Measurements from ENCODE around the gene ZNF622.
"Not testable (repeated sequence)": the region's sequence is repeated elsewhere in the genome, so short reads cannot be mapped to it uniquely, and the experiment has no call there.

The ZNF622 gene

DNA sequence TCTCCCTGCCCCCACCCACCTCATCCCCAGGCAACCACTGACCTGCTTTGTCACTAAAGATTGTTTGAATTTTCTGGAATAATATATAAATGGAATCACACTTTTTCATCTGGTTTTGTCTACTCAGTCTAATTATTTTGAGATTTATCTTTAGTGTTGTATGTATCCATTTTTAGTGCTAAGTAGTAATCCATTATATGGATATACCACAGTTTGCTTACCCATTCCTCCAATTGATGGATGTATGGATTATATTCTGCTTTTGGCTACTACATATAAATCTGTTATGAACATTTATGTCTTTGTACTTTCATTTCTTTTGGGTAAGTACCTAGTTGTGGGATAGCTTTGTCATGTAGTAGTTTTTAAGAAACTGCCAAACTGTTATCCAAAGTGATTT lies 14.5 kb upstream of the ZNF622 start:
- DNase-seq: no peak

DNA sequence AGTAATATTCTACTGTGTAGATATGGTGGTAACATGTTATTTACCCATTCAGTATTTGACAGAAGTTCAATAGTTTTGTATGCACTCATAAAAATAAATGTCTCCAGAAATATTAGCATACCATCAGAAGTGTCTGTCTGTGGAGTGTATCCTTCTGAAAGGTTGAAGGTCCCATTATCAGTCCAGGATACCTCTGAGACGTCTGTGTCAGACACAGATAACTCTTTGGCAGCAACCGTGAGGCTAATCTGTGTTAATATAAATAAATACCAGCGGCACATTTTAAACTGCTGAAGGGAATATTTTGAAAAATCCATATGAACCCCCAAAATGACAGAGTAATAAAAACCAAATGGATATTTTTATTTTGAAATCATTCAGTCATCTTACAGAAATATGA lies 11.9 kb upstream of the ZNF622 start:
- no peak for DNase-seq

DNA sequence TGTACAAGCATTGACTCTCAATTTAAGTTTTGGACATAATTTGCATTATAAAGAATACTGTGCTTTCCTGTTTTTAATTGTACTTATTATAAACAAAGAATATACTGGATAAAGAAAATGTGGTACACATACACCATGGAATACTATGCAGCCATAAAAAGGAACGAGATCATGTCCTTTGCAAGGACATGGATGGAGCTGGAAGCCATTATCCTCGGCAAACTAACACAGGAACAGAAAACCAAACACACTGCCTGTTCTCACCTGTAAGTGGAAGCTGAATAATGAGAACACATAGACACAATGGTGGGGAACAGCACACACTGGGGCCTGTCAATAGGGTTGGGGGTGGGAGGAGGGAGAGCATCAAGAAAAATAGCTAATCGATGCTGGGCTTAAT lies 10.8 kb upstream of the ZNF622 start:
- DNase-seq: not testable (repeated sequence)

DNA sequence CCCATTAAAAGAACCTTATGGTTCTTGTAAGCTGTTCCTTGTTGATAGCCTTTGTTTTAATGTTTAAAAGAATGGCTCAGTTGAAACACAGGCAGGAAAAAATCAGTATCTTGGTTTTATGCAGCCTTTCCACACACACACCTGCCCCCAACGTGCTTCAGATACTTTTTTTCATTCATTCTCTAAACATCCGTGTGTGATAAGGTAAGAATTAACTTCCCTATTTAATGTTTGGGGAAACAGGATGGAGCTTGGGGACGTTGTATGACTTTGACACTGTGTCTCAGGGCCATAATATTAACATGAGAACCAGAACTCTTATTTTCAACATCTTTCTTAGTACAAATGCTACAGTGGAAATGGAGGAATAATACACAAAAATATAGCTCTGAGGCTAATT lies 5.8 kb upstream of the ZNF622 start:
- no peak for DNase-seq

DNA sequence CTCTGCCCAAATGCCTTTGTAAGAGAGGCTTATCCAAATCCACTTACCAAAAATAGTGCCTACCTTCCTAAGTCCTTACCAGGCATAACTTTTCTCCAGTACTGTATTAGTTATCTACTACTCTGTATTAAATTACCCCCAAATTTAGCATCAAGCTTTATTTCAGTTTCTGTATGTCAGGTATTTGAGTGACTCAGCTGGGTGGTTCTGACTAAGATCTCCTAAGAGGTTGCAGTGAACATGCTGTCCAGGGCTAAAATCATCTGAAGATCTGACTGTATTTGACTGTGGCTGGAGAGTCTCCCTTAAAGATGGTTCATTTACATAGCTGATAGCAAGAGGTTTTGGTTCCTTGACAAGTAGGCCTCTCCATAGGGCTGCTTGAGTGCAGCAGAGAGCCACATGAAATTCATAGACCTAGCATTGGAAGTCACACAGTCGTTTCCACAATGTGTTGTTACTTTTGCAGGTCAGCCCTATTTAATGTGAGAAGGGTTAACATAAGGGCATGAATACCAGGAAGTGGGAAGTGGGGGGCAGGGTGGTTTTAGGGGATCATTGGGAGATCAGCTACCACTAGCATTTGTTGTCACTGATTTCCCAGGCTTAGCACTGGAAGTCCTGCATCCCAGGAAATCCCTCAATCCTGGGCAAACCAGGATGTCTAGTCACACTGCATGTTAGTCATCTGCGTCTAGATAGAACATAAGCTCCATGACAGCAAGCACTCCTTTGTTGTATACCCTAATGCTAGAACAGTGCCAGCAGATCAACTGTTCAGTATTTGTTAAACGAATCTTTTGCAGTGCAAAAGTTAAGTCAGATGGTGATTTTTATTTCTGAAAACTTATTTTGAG lies 2.0 kb upstream of the ZNF622 start:
- DNase-seq: peak; percentile 78

DNA sequence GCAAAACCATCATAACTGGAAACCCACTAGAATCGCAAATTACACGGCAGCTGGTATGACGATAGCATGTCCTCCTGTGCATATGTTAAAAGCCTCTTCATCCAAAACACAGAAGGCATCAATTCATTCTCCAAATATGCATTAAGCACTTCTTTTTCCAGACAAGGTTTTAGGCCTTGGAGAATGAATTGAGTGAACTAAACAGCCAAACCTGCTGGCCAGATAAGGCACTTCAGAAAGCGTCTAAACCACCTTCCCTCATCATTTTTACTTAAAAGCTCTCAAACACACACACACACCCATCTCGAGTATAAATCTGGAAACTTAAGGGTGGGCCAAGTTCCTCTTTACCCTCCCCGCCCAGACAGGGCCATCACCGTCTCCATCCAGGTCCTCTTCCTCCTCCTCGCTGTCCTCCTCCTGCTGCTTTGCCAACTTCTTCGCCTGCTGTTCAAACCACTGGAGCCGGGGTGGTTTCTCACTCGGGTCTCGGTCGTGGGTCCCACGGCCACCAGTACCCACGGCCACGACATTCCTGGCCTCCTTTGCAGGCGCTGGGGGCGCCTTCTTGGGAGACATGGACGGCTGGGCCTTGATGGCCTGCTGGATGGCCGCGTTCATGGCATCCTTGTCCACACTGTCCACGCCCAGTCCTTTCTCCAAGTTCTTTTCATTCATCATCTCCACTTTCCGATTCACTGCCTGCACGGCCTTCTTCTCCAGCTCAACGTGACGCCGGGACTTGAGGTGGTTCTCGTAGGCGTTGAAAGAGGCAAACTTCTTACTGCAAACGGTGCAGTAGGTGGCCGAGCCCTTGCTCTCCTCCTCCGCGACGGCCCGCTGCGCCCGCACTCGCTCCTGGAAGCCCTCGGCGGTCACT lies 696 bp downstream of the ZNF622 start:
- DNase-seq: peak; percentile 9

DNA sequence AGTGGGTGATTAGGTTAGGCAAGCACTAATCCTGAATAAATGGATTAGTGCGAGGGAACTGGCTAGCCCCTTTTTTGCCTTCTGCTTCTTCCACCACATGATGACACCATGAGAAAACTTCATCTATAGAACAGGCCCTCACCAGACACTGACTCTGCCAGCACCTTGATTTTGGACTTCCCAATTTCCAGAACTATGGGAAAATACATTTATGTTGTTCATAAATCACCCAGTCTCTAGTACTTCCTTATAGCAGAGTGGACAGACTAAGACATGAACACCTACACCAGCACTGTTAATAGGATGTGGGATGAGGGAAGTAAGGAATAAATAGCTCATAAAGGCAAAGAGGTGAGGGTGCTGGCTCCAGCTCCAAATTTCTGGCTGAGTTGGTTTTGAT lies 1.4 kb downstream of the ZNF622 start:
- no peak for DNase-seq

DNA sequence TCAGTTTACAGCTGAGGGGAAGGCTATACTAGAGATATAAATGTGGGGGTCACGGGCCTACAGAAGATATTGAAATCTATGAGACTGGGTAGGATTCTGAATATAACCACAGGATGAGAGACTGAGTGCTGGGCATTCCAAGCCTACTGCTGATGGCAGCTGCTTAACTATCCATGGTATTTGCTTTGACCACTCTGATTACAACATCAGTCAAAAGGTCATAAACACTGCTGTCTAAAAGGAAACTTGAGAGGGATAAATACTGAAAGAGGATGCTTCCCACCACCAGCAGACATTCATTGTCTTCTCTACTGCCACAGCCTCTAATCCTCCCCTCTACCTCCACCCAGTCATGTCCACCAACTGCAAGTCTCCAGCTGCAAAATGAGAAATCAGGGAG lies 3.8 kb downstream of the ZNF622 start:
- peak; percentile 53 for DNase-seq

DNA sequence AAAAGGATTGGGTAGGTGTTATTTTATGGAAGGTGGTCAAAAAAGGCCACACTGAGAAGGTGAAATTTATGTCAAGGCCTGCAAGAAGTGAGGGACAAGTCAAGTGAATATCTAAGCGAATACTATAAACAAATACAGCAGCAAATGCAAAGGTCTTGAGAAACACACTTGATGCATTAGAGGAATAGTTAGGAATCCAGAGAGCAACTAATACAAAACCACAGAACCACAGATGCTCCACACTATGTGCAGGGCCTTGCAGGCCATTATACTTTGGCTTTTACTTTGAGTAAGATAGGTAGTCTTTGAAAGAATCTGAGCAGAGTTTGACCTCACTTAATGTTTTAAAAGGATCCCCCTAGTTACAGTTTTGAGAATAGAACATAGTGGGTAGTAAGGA lies 4.6 kb downstream of the ZNF622 start:
- DNase-seq: no peak

DNA sequence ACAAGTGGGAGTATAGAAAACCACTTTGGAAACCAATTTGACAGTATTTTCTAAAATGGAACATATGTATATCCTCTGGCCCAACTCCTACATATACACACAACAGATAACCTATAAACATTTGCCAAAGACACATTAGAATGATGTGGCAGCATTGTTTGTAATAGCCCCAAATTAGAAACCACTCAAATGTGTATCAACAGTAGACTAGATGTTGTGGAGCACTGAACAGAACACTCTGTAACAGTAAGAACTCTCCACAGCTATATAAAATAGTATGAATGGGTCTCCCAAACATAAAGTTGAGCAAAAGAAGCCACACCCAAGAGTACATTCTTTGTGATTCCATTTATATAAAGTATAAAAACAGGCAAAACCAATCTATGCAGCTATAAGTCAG lies 6.1 kb downstream of the ZNF622 start:
- no peak for DNase-seq

DNA sequence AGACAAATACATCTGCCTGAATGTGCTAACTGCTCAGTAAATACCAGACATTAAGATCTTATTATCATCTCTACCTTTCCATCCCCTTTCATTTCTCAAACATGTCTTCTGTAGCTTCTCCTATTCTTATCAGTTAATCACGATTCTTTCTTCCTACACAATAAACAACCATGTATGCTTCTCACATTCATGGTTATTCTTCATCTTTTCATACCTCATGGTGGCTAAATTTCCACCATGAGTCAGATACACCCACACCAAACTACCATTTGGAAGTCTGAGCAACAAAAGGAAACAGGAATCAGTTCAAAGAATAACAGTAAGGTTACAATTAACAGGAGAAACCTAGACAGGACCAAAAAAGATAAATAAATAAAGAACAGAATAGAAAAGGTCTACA lies 7.7 kb downstream of the ZNF622 start:
- no peak for DNase-seq

DNA sequence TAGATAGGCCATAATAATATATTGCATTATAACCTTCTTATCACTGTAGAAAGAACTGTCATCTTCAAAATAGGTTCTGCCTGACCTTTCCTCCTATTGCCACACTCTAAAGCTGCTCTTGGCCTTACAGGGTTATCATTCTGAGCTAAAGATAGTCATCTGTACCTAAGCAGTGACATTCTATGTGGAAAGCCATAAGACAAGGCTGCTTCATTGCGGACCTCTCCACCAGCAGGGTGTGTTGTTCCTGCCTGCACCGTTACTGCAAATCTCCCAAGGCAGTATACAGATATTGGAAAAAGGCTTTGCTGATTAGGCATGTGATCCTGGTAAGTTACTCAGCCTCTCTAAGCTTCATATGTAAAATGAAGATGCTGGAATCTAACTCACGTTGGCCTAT lies 8.1 kb downstream of the ZNF622 start:
- DNase-seq: no peak

DNA sequence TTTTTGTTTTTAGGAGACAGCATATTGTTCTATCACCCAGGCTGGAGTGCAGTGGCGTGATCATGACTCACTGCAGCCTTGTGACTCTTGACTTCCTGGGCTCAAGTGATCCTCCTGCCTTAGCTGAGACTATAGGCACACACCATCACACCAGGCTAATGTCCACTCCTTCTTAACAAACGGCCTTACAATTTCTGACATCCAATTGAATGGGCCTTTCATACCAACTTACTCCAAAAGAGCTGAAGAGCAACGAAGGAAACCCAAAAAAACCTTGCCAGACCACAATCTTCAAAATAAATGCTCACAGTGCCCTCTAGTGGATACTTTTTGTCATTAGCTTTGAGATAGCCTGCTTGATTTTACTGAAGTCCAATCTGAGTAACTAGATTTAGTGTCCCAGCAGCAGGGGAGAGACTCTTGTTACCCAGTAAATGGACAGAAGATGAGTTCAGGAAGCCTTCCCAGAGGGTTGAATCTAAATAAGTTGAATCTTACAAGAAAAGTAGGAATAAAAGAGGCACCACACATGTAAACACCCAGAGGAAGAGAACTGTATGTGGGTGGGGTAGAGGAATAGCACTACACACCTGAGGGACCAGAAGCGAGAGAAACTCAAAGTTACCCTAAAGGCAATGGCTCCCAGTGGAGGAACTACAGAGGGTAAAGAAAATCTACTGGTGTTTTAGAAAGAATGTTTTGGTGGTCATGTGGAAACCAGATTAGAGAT lies 9.3 kb downstream of the ZNF622 start:
- peak; percentile 61 for DNase-seq

DNA sequence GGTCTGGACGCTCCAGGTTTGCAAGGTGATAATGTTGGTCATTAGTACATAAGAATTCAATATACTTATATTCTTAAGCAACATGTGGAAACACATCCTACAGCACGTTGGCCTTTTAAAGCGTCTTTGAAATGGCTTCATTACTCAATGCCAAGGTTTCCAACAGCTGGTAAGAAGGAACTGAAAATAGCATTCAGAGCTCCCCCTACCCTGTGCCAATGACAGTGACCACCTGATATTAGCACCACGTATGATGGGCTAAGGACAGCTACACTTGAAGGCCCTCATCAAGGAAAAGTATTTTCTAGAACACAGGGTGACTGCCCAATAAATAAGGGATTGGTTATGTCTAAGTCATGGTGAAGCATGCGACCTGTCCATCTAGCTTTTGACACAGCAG lies 9.9 kb downstream of the ZNF622 start:
- no peak for DNase-seq

DNA sequence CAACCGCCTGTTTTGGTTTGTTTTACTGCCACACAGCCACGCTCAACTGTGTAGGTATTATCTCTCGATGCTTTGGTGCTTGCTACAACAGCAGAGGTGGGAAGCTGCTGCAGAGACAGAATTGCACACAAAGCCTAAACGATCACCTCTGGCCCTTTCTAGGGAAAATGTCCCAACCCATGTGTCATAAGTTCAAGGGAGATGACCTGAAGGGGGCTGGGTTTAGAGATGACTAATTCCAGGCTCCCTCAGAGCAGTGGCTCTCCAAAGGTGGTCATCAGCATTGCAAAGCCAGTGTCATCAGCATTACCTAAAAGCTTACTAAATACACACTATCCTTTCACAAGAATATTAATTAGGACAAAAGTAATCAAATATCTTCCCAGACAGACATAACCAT lies 10.9 kb downstream of the ZNF622 start:
- no peak for DNase-seq

DNA sequence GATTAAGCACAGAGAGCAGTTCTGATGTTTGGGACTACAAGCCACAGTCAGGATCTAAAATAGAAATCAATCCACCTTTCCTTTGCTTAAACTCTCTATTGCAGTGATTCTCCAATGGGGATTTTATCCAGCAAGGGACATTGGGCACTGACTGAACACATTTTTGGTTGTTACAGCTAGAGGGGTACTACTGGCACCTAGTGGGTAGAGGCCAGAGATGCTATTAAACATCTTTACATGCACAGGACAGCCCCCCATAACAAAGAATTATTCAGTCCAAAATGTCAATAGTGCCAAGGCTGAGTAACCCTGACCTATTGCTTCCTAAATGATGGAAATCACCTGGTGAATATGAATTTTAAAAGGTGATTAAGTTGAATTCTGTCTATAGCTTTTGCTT lies 12.0 kb downstream of the ZNF622 start:
- DNase-seq: no peak

DNA sequence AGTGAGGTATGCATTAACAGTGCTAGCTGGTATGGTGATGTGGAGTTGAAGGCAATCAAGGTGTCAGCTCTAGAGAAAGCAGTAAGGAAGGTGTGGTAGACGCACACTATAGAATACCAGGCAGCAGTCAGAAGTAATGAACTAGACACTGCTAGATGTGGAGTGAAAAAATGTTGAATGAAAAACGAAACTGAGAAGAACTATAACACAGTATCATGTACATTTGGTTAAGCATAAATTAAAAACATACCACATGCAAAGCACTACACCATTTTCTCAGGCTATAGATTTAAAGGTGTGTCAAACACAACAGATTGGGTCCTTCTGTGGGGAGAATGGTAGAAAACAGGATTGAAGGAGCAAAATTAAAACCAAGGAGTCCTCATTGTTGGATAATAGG lies 15.4 kb downstream of the ZNF622 start:
- DNase-seq: no peak

DNA sequence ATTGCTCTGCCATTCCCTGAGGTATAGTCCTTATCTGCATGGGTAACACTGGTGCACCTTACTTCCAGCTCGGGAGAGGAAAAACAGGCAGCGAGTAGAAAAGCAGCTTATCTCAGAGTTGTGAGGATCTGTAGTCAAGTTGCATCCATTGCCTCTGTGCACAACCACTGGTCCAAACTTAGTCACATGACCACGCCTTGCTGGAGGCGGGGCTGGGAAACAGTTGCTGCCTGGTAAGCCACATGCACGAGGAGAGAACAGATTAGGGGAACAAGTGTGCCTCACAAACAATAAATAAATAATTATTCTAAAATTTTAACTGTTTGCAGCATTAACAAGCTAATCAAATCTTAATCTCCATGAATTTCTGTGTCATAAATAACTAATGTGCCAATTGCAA lies 18.6 kb downstream of the ZNF622 start:
- no peak for DNase-seq

DNA sequence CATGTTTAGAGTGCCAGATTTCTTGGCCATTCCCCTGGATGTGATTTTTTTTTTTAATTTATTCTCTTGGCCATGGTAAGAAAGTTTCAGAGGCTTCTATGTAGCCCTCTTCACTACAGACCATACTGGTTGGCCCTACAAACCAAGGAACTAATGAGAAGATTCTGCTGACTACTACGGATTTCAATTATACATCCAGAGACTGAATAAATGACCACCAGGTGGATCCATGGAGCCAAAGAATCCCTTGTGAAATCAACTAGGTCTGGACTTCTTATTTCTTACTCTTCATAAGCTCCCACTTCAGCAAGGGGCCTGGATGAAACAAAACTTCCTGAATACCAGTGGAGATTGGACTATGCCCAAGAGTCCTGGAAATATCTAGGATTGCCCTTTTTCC lies 27.6 kb downstream of the ZNF622 start:
- DNase-seq: no peak

DNA sequence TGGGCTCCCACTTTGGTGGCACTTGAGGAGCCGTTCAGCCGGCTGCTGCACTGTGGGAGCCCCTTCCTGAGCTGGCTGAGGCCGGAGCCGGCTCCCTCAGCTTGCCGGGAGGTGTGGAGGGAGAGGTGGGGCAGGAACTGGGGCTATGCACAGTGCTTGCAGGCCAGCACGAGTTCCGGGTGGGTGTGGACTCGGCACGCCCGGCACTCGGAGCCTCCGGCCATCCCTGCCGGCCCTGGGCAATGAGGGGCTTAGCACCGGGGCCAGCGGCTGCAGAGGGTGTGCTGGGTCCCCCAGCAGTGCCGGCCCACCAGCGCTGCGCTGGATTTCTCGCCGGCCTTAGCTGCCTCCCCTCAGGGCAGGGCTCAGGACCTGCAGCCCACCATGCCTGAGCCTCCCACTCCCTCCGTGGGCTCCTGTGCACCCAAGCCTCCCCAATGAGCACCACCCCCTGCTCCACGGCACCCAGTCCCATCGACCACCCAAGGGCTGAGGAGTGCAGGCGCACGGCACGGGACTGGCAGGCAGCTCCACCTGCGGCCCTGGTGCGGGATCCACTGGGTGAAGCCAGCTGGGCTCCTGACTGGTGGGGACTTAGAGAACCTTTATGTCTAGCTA lies 29.4 kb downstream of the ZNF622 start:
- DNase-seq: not testable (repeated sequence)

DNA sequence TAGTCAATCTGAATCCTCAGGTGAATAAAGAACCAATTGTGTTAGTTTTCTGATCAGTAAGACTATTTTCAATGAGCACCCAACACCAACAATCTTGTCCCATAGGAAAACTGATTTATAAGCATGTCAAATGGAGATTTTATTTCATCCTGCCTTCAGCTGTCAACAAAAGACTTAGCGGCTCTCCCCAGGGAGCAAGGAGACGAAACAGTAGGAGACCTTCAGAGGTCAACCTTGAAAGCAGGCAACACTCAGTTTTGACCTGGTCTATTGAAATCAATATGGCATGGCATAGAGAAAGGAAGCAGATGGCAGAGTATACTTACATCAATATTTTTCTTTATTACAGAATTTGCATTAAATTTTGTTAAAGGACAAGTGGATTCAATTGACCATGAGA lies 34.1 kb downstream of the ZNF622 start:
- DNase-seq: no peak

DNA sequence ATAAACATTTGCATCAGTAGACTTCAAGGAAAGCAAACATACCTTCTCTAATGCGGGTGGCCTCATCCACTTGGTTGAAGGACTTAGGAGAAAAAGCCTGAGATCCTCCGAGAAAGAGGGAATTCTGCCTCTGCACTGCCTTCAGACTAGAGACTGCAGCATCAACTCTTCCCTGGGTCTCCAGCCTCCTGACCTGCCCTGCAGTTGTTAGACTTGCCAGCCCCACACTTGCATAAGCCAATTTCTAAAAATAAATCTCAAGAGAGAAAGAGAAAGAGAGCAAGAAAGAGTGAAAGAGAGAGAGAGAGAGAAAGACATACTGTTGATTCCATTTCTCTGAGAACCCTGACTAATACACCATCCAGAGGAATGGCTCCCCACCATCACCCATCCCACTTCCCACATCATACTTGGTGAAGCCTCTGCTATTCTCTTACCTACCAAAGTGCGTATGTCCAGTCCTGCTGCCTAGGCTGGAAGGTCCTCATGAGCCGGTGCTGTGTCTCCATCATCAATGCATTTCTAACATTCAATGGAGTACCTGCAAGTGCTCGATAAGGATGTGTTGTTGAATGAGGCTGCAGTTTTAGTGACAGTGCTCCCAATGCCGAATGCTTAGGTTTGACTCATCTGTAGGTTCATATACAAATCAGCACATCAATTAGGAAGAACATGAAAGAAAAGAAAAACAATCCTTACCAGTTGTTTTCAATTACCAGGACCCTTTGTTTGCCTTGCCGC lies 35.1 kb downstream of the ZNF622 start:
- no peak for DNase-seq
